PC-3 (cell line): Measurements from ENCODE around the gene SLC15A4. TPM values are rescaled to one million over a fixed set of nuclear protein-coding genes. Genes with fewer than 3 reads are reported as not detected.

Experiments
- ATAC-seq: fragments of 200-7000 bp; cut with Tn5 transposase; 2 replicates; pipeline ENCODE4 v1.9.1; 2020; ENCODE audit warnings: mild to moderate bottlenecking, moderate library complexity
- BruUV-seq: library from RNA; stranded (reverse); fragments of 400-500 nt; replicated peaks from 2 replicates; lab custom pipeline; 2021; lab: Mats Ljungman, UMichigan
- CTCF ChIA-PET: fragments of 300-600 bp; sonication (Branson Sonifier 250); formaldehyde crosslinking; loops from one replicate; lab custom pipeline; 2022; ENCODE audit warnings: antibody characterized with exemption; lab: Charles Lee
- POLR2A ChIA-PET: fragments of 300-600 bp; sonication (Branson Sonifier 250); formaldehyde crosslinking; loops from one replicate; lab custom pipeline; 2022; ENCODE audit warnings: antibody characterized with exemption; ENCODE audit not compliant: unreplicated experiment; lab: Charles Lee
- DNase-seq: peaks from one replicate; pipeline ENCODE4 v3.0.0-alpha.2; 2015
- H2AFZ ChIP-seq: fragments of 300-600 bp; sonication (generic); 2 replicates; pipeline ENCODE4 v1.6.0; 2016; ENCODE audit warnings: antibody characterized with exemption, low read length
- H3F3A ChIP-seq: fragments of 300-600 bp; sonication (generic); one replicate; pipeline ENCODE4 v1.6.0; 2017; ENCODE audit warnings: antibody characterized with exemption, low read length, control low read depth, mild to moderate bottlenecking; ENCODE audit not compliant: unreplicated experiment
- H3K27ac ChIP-seq: fragments of 300-600 bp; sonication (generic); 2 replicates; pipeline ENCODE4 v1.5.1; 2016; ENCODE audit warnings: mild to moderate bottlenecking, low read length
- H3K27me3 ChIP-seq: fragments of 300-600 bp; sonication (generic); 2 replicates; pipeline ENCODE4 v1.6.1; 2016; ENCODE audit warnings: low read length, mixed read lengths
- H3K36me3 ChIP-seq: fragments of 300-600 bp; sonication (generic); 2 replicates; pipeline ENCODE4 v1.6.1; 2016; ENCODE audit warnings: low read depth, mixed run types, low read length, mixed read lengths
- H3K4me1 ChIP-seq: fragments of 300-600 bp; sonication (generic); 2 replicates; pipeline ENCODE4 v1.5.1; 2016; ENCODE audit warnings: low read length; ENCODE audit not compliant: insufficient read depth
- H3K4me2 ChIP-seq: fragments of 300-600 bp; sonication (generic); 2 replicates; pipeline ENCODE4 v1.6.0; 2016; ENCODE audit warnings: low read length
- H3K4me3 ChIP-seq: fragments of 300-600 bp; sonication (generic); 2 replicates; pipeline ENCODE4 v1.5.1; 2016; ENCODE audit warnings: mild to moderate bottlenecking, low read length, mixed read lengths
- H3K79me2 ChIP-seq: fragments of 300-600 bp; sonication (generic); 2 replicates; pipeline ENCODE4 v1.6.1; 2017; ENCODE audit warnings: low read length, mixed read lengths
- H3K9ac ChIP-seq: fragments of 300-600 bp; sonication (generic); 2 replicates; pipeline ENCODE4 v1.6.0; 2016; ENCODE audit warnings: mild to moderate bottlenecking, low read length
- H3K9me2 ChIP-seq: fragments of 300-600 bp; sonication (generic); replicated peaks from 2 replicates; pipeline ENCODE4 v1.6.1; 2016; ENCODE audit warnings: mixed run types, low read length, mixed read lengths
- H3K9me3 ChIP-seq: fragments of 300-600 bp; sonication (generic); 2 replicates; pipeline ENCODE4 v1.6.1; 2016; ENCODE audit warnings: low read length, mixed read lengths
- H4K20me1 ChIP-seq: fragments of 300-600 bp; sonication (generic); 2 replicates; pipeline ENCODE4 v1.6.1; 2016; ENCODE audit warnings: low read length, mixed read lengths
- EZH2 ChIP-seq: fragments of 300-600 bp; sonication (generic); IDR thresholded peaks from one replicate; pipeline ENCODE4 v1.6.1; 2017; ENCODE audit warnings: antibody characterized with exemption, mild to moderate bottlenecking, low read length; ENCODE audit not compliant: unreplicated experiment
- EZH2phosphoT487 ChIP-seq: fragments of 300-600 bp; sonication (generic); IDR thresholded peaks from 2 replicates; pipeline ENCODE4 v1.6.1; 2018; ENCODE audit warnings: mild to moderate bottlenecking, antibody characterized with exemption, low read length, borderline replicate concordance
- intact Hi-C: fragments of 100-400 bp; cut with micrococcal nuclease; formaldehyde crosslinking; loops from 2 replicates; pipeline ENCODE4 v1.9.0; 2023
- total RNA-seq: library from RNA; depleted of rRNA; stranded (reverse); fragments of >200 nt; gene quantifications from 2 replicates; pipeline ENCODE4 v1.2.3, GENCODE V29; 2014
- TF ChIP-seq, protein P1 (sequence below): fragments of 300-600 bp; sonication (generic); conservative IDR thresholded peaks from 2 replicates; pipeline ENCODE4 v1.5.1; 2017; ENCODE audit warnings: antibody characterized with exemption, low read depth, mild to moderate bottlenecking, low read length

SLC15A4 gene
- total RNA-seq, 1 experiment from 2014 or later: 20.8 TPM

DNA sequence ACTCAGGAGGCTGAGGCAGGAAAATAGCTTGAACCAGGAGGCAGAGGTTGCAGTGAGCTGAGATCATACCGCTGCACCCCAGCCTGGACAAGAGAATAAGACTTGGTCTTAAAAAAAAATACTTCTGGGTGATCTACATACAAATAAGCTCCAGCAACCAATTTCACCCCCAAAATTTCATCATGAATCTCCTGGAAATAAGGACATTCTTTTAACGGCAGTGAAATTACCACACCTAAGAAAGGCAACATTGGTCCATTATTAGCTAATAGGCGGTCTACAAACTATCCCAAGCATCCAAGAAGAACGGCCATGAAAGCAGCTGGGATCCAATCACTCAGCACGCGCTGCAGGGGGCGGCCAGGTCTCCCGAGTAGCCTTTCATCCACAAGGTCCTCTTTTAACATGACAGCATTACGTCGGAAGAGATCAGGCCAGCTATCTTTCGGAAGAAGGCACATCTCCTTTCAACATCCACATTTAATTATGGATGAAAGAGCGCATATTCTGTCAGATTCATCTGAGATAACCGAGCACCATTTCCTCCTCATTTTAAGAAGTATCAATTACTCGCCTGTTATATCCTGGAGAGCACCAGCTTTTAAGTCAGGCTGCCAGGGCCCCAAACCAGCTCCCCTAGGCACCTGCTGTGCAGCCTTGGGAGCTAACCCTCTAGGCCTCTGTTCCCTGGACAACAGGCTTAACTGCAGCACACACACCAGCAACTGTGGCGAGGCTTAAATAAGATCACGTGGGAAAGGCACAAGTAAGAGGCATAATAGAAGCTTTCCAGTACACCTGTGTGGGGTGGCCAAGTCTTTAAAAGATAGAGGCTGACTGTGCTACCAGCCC lies 4.2 kb downstream of the SLC15A4 start:
- Histone ChIP-seq H3K27me3 (no peaks in the 10 kb centered on the region), H3K9ac (no peak overlapping the region), H3K36me3 (peaks cover 17% of the 10 kb centered on the region), H3F3A (no peaks in the 10 kb centered on the region), H3K4me3 (no peak overlapping the region), H3K27ac (no peak overlapping the region), H3K79me2 (peaks cover 89% of the 10 kb centered on the region), H3K4me1 (peaks cover 8% of the 10 kb centered on the region), H3K4me2 (no peak overlapping the region), H3K9me2 (no peaks in the 10 kb centered on the region), H3K9me3 (no peaks in the 10 kb centered on the region), H2AFZ (no peak overlapping the region), H4K20me1 (peaks cover 27% of the 10 kb centered on the region)
- no peak for ATAC-seq
- ChIA-PET POLR2A (no interaction called here), CTCF (no interaction called here)
- TF ChIP-seq EZH2 (no peak), EZH2phosphoT487 (no peak)
- TF ChIP-seq, protein P1, sequence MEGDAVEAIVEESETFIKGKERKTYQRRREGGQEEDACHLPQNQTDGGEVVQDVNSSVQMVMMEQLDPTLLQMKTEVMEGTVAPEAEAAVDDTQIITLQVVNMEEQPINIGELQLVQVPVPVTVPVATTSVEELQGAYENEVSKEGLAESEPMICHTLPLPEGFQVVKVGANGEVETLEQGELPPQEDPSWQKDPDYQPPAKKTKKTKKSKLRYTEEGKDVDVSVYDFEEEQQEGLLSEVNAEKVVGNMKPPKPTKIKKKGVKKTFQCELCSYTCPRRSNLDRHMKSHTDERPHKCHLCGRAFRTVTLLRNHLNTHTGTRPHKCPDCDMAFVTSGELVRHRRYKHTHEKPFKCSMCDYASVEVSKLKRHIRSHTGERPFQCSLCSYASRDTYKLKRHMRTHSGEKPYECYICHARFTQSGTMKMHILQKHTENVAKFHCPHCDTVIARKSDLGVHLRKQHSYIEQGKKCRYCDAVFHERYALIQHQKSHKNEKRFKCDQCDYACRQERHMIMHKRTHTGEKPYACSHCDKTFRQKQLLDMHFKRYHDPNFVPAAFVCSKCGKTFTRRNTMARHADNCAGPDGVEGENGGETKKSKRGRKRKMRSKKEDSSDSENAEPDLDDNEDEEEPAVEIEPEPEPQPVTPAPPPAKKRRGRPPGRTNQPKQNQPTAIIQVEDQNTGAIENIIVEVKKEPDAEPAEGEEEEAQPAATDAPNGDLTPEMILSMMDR: no peak
- intact Hi-C loops: no loop called here
- no peak for DNase-seq
- BruUV-seq: no TSS peak

DNA sequence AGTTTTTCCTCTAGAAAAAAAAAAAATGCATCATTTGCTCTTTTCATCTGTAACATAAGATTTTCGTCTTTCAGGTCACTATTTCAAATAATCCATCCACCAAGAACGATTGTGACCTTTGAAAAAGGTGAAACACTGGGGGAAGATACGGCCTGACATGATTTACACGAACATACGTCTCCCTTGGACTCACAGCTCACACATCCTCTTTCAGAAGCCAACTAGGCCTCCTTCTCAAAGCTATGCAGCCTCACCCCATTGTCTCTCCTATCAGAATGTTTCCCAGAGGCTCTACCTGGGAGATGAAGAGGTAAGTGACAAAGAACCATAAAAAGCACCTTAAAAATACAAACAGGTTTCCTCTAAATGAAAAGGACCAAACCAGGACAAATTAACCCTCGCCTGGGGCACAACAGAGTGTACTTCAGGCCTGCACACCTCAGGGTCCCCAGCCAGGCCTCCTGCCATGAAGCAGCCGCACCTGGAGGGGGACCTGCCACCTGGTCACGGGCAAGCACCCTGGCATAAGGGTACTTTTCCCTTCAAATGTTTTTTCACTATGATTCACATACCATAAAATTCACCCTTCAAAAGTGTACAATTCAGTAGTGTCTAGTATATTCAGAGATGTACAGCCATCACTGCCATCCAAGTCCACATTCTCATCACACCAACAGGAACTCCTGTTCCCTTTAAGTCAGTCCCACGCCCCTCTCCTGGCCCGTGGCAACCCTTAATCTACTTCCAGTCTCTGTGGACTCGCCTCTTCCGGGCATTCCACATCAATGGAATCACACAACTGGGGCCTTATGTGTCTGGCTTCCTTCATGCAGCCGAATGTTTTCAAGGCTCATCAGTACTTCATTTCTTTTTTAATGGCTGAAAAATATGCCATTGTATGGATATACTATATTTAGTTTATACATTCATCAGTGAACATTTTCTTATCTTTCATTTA lies 5.4 kb downstream of the SLC15A4 start:
- H3K9me2 ChIP-seq: no peaks in the 10 kb centered on the region
- intact Hi-C loops: no loop called here
- H3K27me3 ChIP-seq: no peaks in the 10 kb centered on the region
- H3F3A ChIP-seq: no peaks in the 10 kb centered on the region
- no peak overlapping the region for H3K27ac ChIP-seq
- TF ChIP-seq, protein P1: no peak
- TF ChIP-seq EZH2: no peak
- TF ChIP-seq EZH2phosphoT487: no peak
- BruUV-seq: no TSS peak
- ChIA-PET POLR2A (no interaction called here), CTCF (no interaction called here)
- H3K4me2 ChIP-seq: no peak overlapping the region
- peaks cover 100% of the 10 kb centered on the region for H3K79me2 ChIP-seq
- DNase-seq (peak; percentile 33), ATAC-seq (peak; percentile 19)
- no peak overlapping the region for H3K4me3 ChIP-seq
- H3K4me1 ChIP-seq: 0 out of 2 replicates have a peak, but pooled peaks cover 5% of the 10 kb centered on the region
- peaks cover 31% of the 10 kb centered on the region for H4K20me1 ChIP-seq
- peaks cover 28% of the 10 kb centered on the region for H3K36me3 ChIP-seq
- no peak overlapping the region for H2AFZ ChIP-seq
- H3K9me3 ChIP-seq: no peaks in the 10 kb centered on the region
- H3K9ac ChIP-seq: no peak overlapping the region
